Measurements from ENCODE around the gene CDH13.

CDH13 gene

GRCh38 chr16:82945420-82946101 lies 318.8 kb downstream of the CDH13 start:
- no peak overlapping the region for H3K4me3 ChIP-seq (ENCODE audit: low read length)
- no peak for DNase-seq (ENCODE audit: low read depth, low spot score)

GRCh38 chr16:82947698-82948097 lies 320.9 kb downstream of the CDH13 start:
- DNase-seq (ENCODE audit: low read depth, low spot score) = no peak
- no peak overlapping the region for H3K4me3 ChIP-seq (ENCODE audit: low read length)

GRCh38 chr16:82949016-82949415 lies 322.2 kb downstream of the CDH13 start:
- no peak overlapping the region for H3K4me3 ChIP-seq (ENCODE audit: low read length)
- no peak for DNase-seq (ENCODE audit: low read depth, low spot score)

GRCh38 chr16:82953517-82953916 lies 326.7 kb downstream of the CDH13 start:
- no peak overlapping the region for H3K4me3 ChIP-seq (ENCODE audit: low read length)

GRCh38 chr16:82954224-82954929 lies 327.6 kb downstream of the CDH13 start:
- DNase-seq (ENCODE audit: low read depth, low spot score) = no peak
- H3K4me3 ChIP-seq (ENCODE audit: low read length) = no peak overlapping the region

More at GRCh38 chr16:82953517-82953916, 326.7 kb downstream of the CDH13 start:
- no peak for DNase-seq (ENCODE audit: low read depth, low spot score)

GRCh38 chr16:82955741-82956348 lies 329.1 kb downstream of the CDH13 start:
- H3K4me3 ChIP-seq (ENCODE audit: low read length) = no peak overlapping the region

GRCh38 chr16:82957212-82957611 lies 330.4 kb downstream of the CDH13 start:
- no peak overlapping the region for H3K4me3 ChIP-seq (ENCODE audit: low read length)
- no peak for DNase-seq (ENCODE audit: low read depth, low spot score)

More at GRCh38 chr16:82955741-82956348, 329.1 kb downstream of the CDH13 start:
- DNase-seq (ENCODE audit: low read depth, low spot score) = no peak

GRCh38 chr16:82960918-82961317 lies 334.1 kb downstream of the CDH13 start:
- H3K4me3 ChIP-seq (ENCODE audit: low read length) = no peak overlapping the region
- no peak for DNase-seq (ENCODE audit: low read depth, low spot score)

GRCh38 chr16:82963653-82964052 lies 336.9 kb downstream of the CDH13 start:
- no peak for DNase-seq (ENCODE audit: low read depth, low spot score)
- no peak overlapping the region for H3K4me3 ChIP-seq (ENCODE audit: low read length)

GRCh38 chr16:82965808-82966207 lies 339.0 kb downstream of the CDH13 start:
- no peak for DNase-seq (ENCODE audit: low read depth, low spot score)

GRCh38 chr16:82967424-82967823 lies 340.7 kb downstream of the CDH13 start:
- DNase-seq (ENCODE audit: low read depth, low spot score) = no peak

More at GRCh38 chr16:82965808-82966207, 339.0 kb downstream of the CDH13 start:
- no peak overlapping the region for H3K4me3 ChIP-seq (ENCODE audit: low read length)

GRCh38 chr16:82971126-82971525 lies 344.4 kb downstream of the CDH13 start:
- no peak for DNase-seq (ENCODE audit: low read depth, low spot score)
- no peak overlapping the region for H3K4me3 ChIP-seq (ENCODE audit: low read length)

More at GRCh38 chr16:82967424-82967823, 340.7 kb downstream of the CDH13 start:
- H3K4me3 ChIP-seq (ENCODE audit: low read length) = no peak overlapping the region

- no peak for DNase-seq (ENCODE audit: low read depth, low spot score)
- no peak overlapping the region for H3K4me3 ChIP-seq (ENCODE audit: low read length)
These were observed 345.7 kb downstream of the CDH13 start for GRCh38 chr16:82972331-82972919.

- no peak overlapping the region for H3K4me3 ChIP-seq (ENCODE audit: low read length)
- no peak for DNase-seq (ENCODE audit: low read depth, low spot score)
These were observed 352.8 kb downstream of the CDH13 start for GRCh38 chr16:82979406-82980111.

- no peak for DNase-seq (ENCODE audit: low read depth, low spot score)
- no peak overlapping the region for H3K4me3 ChIP-seq (ENCODE audit: low read length)
These were observed 354.0 kb downstream of the CDH13 start for GRCh38 chr16:82980810-82981209.

- DNase-seq (ENCODE audit: low read depth, low spot score) = no peak
These were observed 361.0 kb downstream of the CDH13 start for GRCh38 chr16:82987767-82988166.

GRCh38 chr16:82990155-82990554 lies 363.4 kb downstream of the CDH13 start:
- no peak for DNase-seq (ENCODE audit: low read depth, low spot score)
- no peak overlapping the region for H3K4me3 ChIP-seq (ENCODE audit: low read length)

More at GRCh38 chr16:82987767-82988166, 361.0 kb downstream of the CDH13 start:
- no peak overlapping the region for H3K4me3 ChIP-seq (ENCODE audit: low read length)

- no peak for DNase-seq (ENCODE audit: low read depth, low spot score)
- no peak overlapping the region for H3K4me3 ChIP-seq (ENCODE audit: low read length)
These were observed 364.6 kb downstream of the CDH13 start for GRCh38 chr16:82991410-82991809.

- H3K4me3 ChIP-seq (ENCODE audit: low read length) = no peak overlapping the region
- DNase-seq (ENCODE audit: low read depth, low spot score) = no peak
These were observed 365.4 kb downstream of the CDH13 start for GRCh38 chr16:82991966-82992675.
